WTC11 (cell line): Measurements from ENCODE around the gene PTGFR. TPM values are rescaled to one million over a fixed set of nuclear protein-coding genes. Genes with fewer than 3 reads are reported as not detected.

Source experiments
- ATAC-seq: fragments of 200-7000 bp; cut with Tn5 transposase; 2 replicates; pipeline ENCODE4 v1.10.0; 2021; ENCODE audit warnings: mild to moderate bottlenecking, moderate library complexity
- CTCF ChIA-PET: fragments of 300-600 bp; sonication (Branson Sonifier 250); formaldehyde crosslinking; loops from one replicate; lab custom pipeline; 2021; ENCODE audit warnings: antibody characterized with exemption; lab: Charles Lee
- POLR2A ChIA-PET: fragments of 350-600 bp; sonication (Branson Sonifier 250); formaldehyde crosslinking; loops from one replicate; lab custom pipeline; 2021; ENCODE audit warnings: antibody characterized with exemption; lab: Charles Lee
- DNase-seq: peaks from one replicate; pipeline ENCODE4 v3.0.0; 2021; ENCODE audit warnings: low spot score
- H3K27ac Mint-ChIP-seq: 2 replicates; pipeline ENCODE4 v1.8.0; 2021; ENCODE audit warnings: mixed read lengths
- H3K27me3 Mint-ChIP-seq: 2 replicates; pipeline ENCODE4 v1.8.0; 2021; ENCODE audit warnings: low read depth, mild to moderate bottlenecking, moderate library complexity, mixed read lengths
- H3K36me3 Mint-ChIP-seq: 2 replicates; pipeline ENCODE4 v1.8.0; 2021; ENCODE audit warnings: mixed read lengths
- H3K4me1 Mint-ChIP-seq: 2 replicates; pipeline ENCODE4 v1.8.0; 2022; ENCODE audit warnings: mixed read lengths
- H3K4me3 Mint-ChIP-seq: 2 replicates; pipeline ENCODE4 v1.8.0; 2021; ENCODE audit warnings: mild to moderate bottlenecking, moderate library complexity, mixed read lengths
- H3K9me3 Mint-ChIP-seq: 2 replicates; pipeline ENCODE4 v1.8.0; 2021; ENCODE audit warnings: mixed read lengths
- CBFB ChIP-seq: sonication (generic); formaldehyde crosslinking; IDR thresholded peaks from 2 replicates; pipeline ENCODE4 v1.8.1; 2022; ENCODE audit warnings: mild to moderate bottlenecking, low read depth, missing genetic modification reagents
- CDX4 ChIP-seq: fragments of 250-450 bp; sonication (Bioruptor Pico); IDR thresholded peaks from 2 replicates; pipeline ENCODE4 v1.9.0; 2021; ENCODE audit warnings: moderate library complexity, mild to moderate bottlenecking, inconsistent platforms, borderline replicate concordance
- ERG ChIP-seq: fragments of 250-450 bp; sonication (Bioruptor Pico); IDR thresholded peaks from 2 replicates; pipeline ENCODE4 v1.8.0; 2021; ENCODE audit warnings: mild to moderate bottlenecking
- FOXJ3 ChIP-seq: sonication (generic); formaldehyde crosslinking; IDR thresholded peaks from 2 replicates; pipeline ENCODE4 v1.9.0; 2021; ENCODE audit warnings: missing genetic modification reagents, mild to moderate bottlenecking, borderline replicate concordance
- FOXP4 ChIP-seq: sonication (generic); formaldehyde crosslinking; IDR thresholded peaks from 2 replicates; pipeline ENCODE4 v1.8.0; 2022; ENCODE audit warnings: mild to moderate bottlenecking, missing genetic modification reagents
- NFATC4 ChIP-seq: fragments of 250-450 bp; sonication (Bioruptor Pico); IDR thresholded peaks from 2 replicates; pipeline ENCODE4 v1.9.0; 2021; ENCODE audit warnings: mild to moderate bottlenecking
- NFE2L1 ChIP-seq: sonication (generic); formaldehyde crosslinking; IDR thresholded peaks from 2 replicates; pipeline ENCODE4 v1.8.1; 2023; ENCODE audit warnings: missing genetic modification reagents
- PRDM15 ChIP-seq: sonication (generic); formaldehyde crosslinking; IDR thresholded peaks from 2 replicates; pipeline ENCODE4 v1.8.0; 2022; ENCODE audit warnings: missing genetic modification reagents
- PREB ChIP-seq: sonication (generic); formaldehyde crosslinking; IDR thresholded peaks from 2 replicates; pipeline ENCODE4 v1.8.1; 2022; ENCODE audit warnings: mild to moderate bottlenecking, missing genetic modification reagents, moderate library complexity, borderline replicate concordance
- SMAD4 ChIP-seq: sonication (generic); formaldehyde crosslinking; IDR thresholded peaks from 2 replicates; pipeline ENCODE4 v1.8.0; 2022; ENCODE audit warnings: mild to moderate bottlenecking, missing genetic modification reagents
- TEAD4 ChIP-seq: sonication (generic); formaldehyde crosslinking; IDR thresholded peaks from 2 replicates; pipeline ENCODE4 v1.8.0; 2022; ENCODE audit warnings: mild to moderate bottlenecking, missing genetic modification reagents
- ZBTB43 ChIP-seq: sonication (generic); formaldehyde crosslinking; IDR thresholded peaks from 2 replicates; pipeline ENCODE4 v1.8.1; 2023; ENCODE audit warnings: mild to moderate bottlenecking, missing genetic modification reagents
- ZNF219 ChIP-seq: sonication (generic); formaldehyde crosslinking; IDR thresholded peaks from 2 replicates; pipeline ENCODE4 v1.8.0; 2023; ENCODE audit warnings: missing genetic modification reagents, mild to moderate bottlenecking, borderline replicate concordance
- ZNF232 ChIP-seq: sonication (generic); formaldehyde crosslinking; IDR thresholded peaks from 2 replicates; pipeline ENCODE4 v1.8.0; 2022; ENCODE audit warnings: mild to moderate bottlenecking, missing genetic modification reagents
- ZNF425 ChIP-seq: fragments of 250-450 bp; sonication (Bioruptor Pico); conservative IDR thresholded peaks from 2 replicates; pipeline ENCODE4 v1.9.0; 2021; ENCODE audit warnings: mild to moderate bottlenecking
- ZSCAN18 ChIP-seq: fragments of 250-450 bp; sonication (Bioruptor Pico); IDR thresholded peaks from 2 replicates; pipeline ENCODE4 v2.1.2; 2022; ENCODE audit warnings: mild to moderate bottlenecking, moderate library complexity
- total RNA-seq: library from RNA; stranded (reverse); gene quantifications from 3 replicates; pipeline ENCODE4 v1.2.3, GENCODE V29; 2021

The PTGFR gene
- total RNA-seq, 1 experiment from 2014 or later: 0.04 TPM

GRCh38 chr1:78586572-78586971, 95.8 kb downstream of the PTGFR start (continued):
- no peak for TF ChIP-seq FOXP4
- TF ChIP-seq CDX4 (CRISPR knock-in tag): no peak
- no peak for TF ChIP-seq ERG (CRISPR knock-in tag)
- TF ChIP-seq ZBTB43 (CRISPR knock-in tag): no peak

- no peaks in the 10 kb centered on the region for H3K9me3 Mint-ChIP-seq
- TF ChIP-seq NFATC4 (CRISPR knock-in tag) (no peak), NFE2L1 (CRISPR knock-in tag) (no peak), ZNF425 (CRISPR knock-in tag) (no peak), SMAD4 (no peak), TEAD4 (CRISPR knock-in tag) (no peak), ZNF219 (CRISPR knock-in tag) (no peak), FOXJ3 (CRISPR knock-in tag) (no peak), PREB (CRISPR knock-in tag) (no peak), CBFB (CRISPR knock-in tag) (no peak), CDX4 (CRISPR knock-in tag) (no peak), ZSCAN18 (CRISPR knock-in tag) (no peak), ZNF232 (CRISPR knock-in tag) (no peak), ERG (CRISPR knock-in tag) (no peak), PRDM15 (no peak)
- no peaks in the 10 kb centered on the region for H3K36me3 Mint-ChIP-seq
- H3K4me3 Mint-ChIP-seq: no peak overlapping the region
- ChIA-PET CTCF (no interaction called here), POLR2A (no interaction called here)
- DNase-seq (no peak), ATAC-seq (no peak)
- H3K27ac Mint-ChIP-seq: no peak overlapping the region
- no peaks in the 10 kb centered on the region for H3K27me3 Mint-ChIP-seq
- H3K4me1 Mint-ChIP-seq: no peaks in the 10 kb centered on the region
Measured at GRCh38 chr1:78587211-78587610, 96.4 kb downstream of the PTGFR start.
